Measurements from ENCODE around the gene FAM170B.

The FAM170B gene

GRCh38 chr10:49134327-49134726, 506 bp upstream of the FAM170B start:
- H3K9me3 Mint-ChIP-seq: no peaks in the 10 kb centered on the region
- no peak overlapping the region for H3K4me3 Mint-ChIP-seq
- no peaks in the 10 kb centered on the region for H3K4me1 Mint-ChIP-seq (ENCODE audit: low read depth)
- no peaks in the 10 kb centered on the region for H3K27me3 Mint-ChIP-seq (ENCODE audit: low read depth)
- H3K36me3 Mint-ChIP-seq (ENCODE audit: low read depth): no peaks in the 10 kb centered on the region
- H3K27ac Mint-ChIP-seq: no peak overlapping the region

GRCh38 chr10:49132362-49132737, 1.5 kb downstream of the FAM170B start:
- H3K27ac Mint-ChIP-seq: no peak overlapping the region
- no peak overlapping the region for H3K4me3 Mint-ChIP-seq
- peaks cover 5% of the 10 kb centered on the region for H3K27me3 Mint-ChIP-seq (ENCODE audit: low read depth)
- H3K9me3 Mint-ChIP-seq: no peaks in the 10 kb centered on the region
- H3K36me3 Mint-ChIP-seq (ENCODE audit: low read depth): no peaks in the 10 kb centered on the region
- no peaks in the 10 kb centered on the region for H3K4me1 Mint-ChIP-seq (ENCODE audit: low read depth)

- H3K4me1 Mint-ChIP-seq (ENCODE audit: low read depth): no peaks in the 10 kb centered on the region
- no peak overlapping the region for H3K27ac Mint-ChIP-seq
- no peaks in the 10 kb centered on the region for H3K36me3 Mint-ChIP-seq (ENCODE audit: low read depth)
- no peaks in the 10 kb centered on the region for H3K9me3 Mint-ChIP-seq
- no peak overlapping the region for H3K4me3 Mint-ChIP-seq
- H3K27me3 Mint-ChIP-seq (ENCODE audit: low read depth): peaks cover 5% of the 10 kb centered on the region
Observed at GRCh38 chr10:49131507-49132361, 2.1 kb downstream of the FAM170B start.

DNA sequence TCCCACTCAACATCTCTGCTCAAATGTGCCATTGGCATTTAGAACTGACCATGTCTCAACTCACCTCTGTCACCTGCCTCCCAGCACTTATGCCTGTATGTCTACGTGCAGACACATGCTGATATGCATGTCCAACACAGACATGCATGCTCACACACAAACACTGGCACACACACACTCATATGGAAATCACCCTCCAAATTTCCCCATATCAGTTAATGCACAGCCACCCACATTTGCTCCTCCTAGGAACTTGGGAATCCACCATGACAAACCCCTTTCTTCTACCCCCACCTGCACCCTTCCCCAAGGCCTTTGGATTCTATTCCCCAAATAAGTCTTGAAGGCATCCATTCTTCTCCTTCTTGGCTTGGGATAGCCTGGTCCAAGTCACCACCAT, 4.4 kb downstream of the FAM170B start:
- Mint-ChIP-seq H3K4me1 (ENCODE audit: low read depth) (no peaks in the 10 kb centered on the region), H3K27ac (no peak overlapping the region), H3K36me3 (ENCODE audit: low read depth) (no peaks in the 10 kb centered on the region), H3K9me3 (no peaks in the 10 kb centered on the region), H3K27me3 (ENCODE audit: low read depth) (peaks cover 8% of the 10 kb centered on the region), H3K4me3 (no peak overlapping the region)

- Mint-ChIP-seq H3K4me3 (no peak overlapping the region), H3K36me3 (ENCODE audit: low read depth) (no peaks in the 10 kb centered on the region), H3K4me1 (ENCODE audit: low read depth) (no peaks in the 10 kb centered on the region), H3K27ac (no peak overlapping the region), H3K9me3 (no peaks in the 10 kb centered on the region), H3K27me3 (ENCODE audit: low read depth) (peaks cover 14% of the 10 kb centered on the region)
Observed at GRCh38 chr10:49128854-49129253, 5.0 kb downstream of the FAM170B start.

DNA sequence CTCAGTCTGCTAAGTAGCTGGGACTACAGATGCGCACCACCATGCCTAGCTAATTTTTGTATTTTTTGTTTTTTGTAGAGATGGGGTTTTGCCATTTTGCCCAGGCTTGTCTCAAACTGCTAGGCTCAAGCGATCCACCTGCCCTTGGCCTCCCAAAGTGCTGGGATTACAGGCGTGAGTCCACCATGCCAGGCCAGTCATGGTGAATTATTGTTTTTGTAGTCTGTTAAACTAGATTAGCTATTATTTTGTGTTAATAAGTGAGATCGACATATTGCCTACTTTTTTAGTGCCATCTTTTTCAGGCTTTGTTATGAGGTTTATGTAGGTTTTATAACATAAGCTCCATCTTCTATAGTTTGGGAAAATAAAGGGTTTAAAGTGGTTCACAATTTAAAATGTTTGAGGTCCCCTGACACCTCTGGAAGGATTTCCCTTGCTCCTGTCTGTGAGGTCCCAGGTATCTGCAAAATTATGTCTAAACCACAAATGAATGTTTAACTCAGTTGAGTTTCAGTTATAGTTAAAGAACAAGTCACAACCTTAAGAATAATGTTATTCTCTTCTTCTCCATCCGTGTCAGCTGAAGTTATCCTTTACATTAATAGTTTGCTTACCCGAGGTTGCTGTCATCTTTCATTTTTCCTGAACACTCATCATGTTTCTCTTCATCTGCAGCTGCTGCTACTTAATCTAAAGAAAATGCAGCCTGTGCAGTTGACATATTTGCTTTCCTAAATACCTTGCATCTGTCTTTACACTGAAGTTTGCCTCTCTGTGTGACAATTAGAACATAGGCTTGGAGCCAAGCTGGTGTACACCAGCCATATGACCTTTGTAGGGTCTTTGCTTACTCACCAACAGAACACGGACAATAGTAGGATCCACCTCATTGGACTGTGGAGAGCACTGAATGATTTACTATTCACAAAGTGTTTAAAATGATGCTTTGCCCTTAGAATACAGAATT, 9.6 kb downstream of the FAM170B start:
- peaks cover 30% of the 10 kb centered on the region for H3K27me3 Mint-ChIP-seq (ENCODE audit: low read depth)
- H3K4me3 Mint-ChIP-seq: no peak overlapping the region
- H3K9me3 Mint-ChIP-seq: no peaks in the 10 kb centered on the region
- H3K4me1 Mint-ChIP-seq (ENCODE audit: low read depth): no peaks in the 10 kb centered on the region
- no peaks in the 10 kb centered on the region for H3K36me3 Mint-ChIP-seq (ENCODE audit: low read depth)
- no peak overlapping the region for H3K27ac Mint-ChIP-seq

- Mint-ChIP-seq H3K36me3 (ENCODE audit: low read depth) (no peaks in the 10 kb centered on the region), H3K4me1 (ENCODE audit: low read depth) (peaks cover 4% of the 10 kb centered on the region), H3K9me3 (no peaks in the 10 kb centered on the region), H3K27ac (no peak overlapping the region), H3K27me3 (ENCODE audit: low read depth) (peaks cover 51% of the 10 kb centered on the region), H3K4me3 (no peak overlapping the region)
Observed at GRCh38 chr10:49120911-49121310, 12.9 kb downstream of the FAM170B start.

DNA sequence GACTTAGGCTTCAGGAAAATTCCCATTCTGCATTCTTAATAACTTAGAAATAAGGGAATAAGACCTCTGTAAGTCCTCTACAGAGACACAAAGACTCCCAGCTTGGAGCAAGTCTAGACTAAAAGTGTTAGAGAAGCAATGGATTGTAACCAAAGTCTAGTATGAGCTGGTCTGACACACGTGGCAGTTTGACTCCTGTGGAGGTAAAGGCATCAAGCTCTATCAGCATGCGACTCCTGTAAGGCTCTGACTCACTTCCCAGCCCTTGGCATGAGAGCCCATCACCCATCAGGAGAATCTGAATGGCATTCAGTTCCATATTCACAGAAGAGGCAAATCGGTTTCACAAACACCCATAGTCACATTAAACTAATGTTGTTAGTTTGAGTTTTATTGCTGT, 14.1 kb downstream of the FAM170B start:
- Mint-ChIP-seq H3K4me1 (ENCODE audit: low read depth) (peaks cover 4% of the 10 kb centered on the region), H3K4me3 (no peak overlapping the region), H3K9me3 (no peaks in the 10 kb centered on the region), H3K27me3 (ENCODE audit: low read depth) (peaks cover 55% of the 10 kb centered on the region), H3K27ac (no peak overlapping the region), H3K36me3 (ENCODE audit: low read depth) (no peaks in the 10 kb centered on the region)

DNA sequence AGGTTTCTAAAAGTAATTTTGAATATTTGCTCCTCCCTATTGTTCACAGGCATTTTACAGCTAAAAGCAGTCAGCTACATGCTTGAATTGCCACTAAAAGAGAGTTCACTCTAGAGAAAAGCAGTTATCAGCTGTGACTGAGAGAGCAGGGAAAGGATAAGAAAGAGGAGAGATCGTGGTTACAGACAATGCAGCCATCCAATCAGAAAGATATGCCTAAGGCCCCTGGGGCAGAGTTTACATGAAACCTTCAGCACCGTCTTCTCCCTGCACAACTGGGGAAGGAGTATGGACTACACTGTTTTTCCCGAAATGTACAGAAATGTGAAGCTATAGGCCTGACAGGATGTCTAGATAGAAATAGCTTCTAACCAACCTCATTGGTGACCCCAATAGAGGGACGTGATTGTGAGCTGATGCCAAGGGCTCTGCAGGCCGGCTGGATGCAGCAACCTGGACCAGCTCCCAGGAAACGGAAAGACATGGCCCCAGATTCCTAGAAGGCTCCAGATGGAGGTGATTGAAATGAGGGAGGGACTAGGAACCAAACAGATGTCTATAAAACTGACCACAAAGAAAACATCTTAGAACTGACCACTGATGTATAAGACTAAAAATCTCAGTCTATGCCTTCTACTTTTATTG, 15.3 kb downstream of the FAM170B start:
- Mint-ChIP-seq H3K36me3 (ENCODE audit: low read depth) (no peaks in the 10 kb centered on the region), H3K27ac (no peak overlapping the region), H3K4me3 (no peak overlapping the region), H3K4me1 (ENCODE audit: low read depth) (peaks cover 4% of the 10 kb centered on the region), H3K27me3 (ENCODE audit: low read depth) (peaks cover 57% of the 10 kb centered on the region), H3K9me3 (no peaks in the 10 kb centered on the region)

DNA sequence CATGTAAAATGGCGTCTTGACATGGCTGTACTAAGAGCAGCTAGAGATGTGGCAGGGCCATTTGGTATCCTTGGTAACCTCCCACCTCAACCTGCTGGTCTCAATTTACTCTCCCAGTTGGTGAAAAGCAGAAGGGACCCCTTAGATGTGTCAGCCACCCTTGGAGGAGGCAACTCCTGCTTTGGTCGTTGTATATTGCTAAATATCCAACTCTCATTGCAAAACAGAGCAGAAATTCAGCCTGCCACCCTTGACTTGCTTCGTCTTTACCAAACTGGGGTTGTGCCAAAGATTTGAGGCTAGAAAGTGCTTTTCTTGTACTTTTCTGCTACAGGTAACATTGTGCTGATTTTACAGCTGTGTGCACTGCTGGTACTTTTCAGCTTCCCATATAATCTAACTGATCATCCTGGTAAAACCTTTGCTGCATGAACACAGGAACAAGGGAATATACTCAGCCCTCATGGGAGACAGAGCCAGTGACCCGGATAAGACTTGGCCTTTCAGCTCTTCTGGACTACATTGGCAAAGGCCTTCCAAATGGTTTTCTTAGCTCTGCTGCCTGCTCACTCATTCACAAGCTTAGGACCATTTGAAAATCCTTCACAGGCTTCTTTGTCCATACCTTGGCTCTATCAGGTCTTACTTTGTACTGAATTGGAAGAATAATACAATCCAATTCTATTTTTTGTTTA, 16.3 kb downstream of the FAM170B start:
- no peaks in the 10 kb centered on the region for H3K36me3 Mint-ChIP-seq (ENCODE audit: low read depth)
- H3K4me1 Mint-ChIP-seq (ENCODE audit: low read depth): peaks cover 4% of the 10 kb centered on the region
- H3K27me3 Mint-ChIP-seq (ENCODE audit: low read depth): peaks cover 61% of the 10 kb centered on the region
- H3K27ac Mint-ChIP-seq: no peak overlapping the region
- no peaks in the 10 kb centered on the region for H3K9me3 Mint-ChIP-seq
- H3K4me3 Mint-ChIP-seq: no peak overlapping the region

DNA sequence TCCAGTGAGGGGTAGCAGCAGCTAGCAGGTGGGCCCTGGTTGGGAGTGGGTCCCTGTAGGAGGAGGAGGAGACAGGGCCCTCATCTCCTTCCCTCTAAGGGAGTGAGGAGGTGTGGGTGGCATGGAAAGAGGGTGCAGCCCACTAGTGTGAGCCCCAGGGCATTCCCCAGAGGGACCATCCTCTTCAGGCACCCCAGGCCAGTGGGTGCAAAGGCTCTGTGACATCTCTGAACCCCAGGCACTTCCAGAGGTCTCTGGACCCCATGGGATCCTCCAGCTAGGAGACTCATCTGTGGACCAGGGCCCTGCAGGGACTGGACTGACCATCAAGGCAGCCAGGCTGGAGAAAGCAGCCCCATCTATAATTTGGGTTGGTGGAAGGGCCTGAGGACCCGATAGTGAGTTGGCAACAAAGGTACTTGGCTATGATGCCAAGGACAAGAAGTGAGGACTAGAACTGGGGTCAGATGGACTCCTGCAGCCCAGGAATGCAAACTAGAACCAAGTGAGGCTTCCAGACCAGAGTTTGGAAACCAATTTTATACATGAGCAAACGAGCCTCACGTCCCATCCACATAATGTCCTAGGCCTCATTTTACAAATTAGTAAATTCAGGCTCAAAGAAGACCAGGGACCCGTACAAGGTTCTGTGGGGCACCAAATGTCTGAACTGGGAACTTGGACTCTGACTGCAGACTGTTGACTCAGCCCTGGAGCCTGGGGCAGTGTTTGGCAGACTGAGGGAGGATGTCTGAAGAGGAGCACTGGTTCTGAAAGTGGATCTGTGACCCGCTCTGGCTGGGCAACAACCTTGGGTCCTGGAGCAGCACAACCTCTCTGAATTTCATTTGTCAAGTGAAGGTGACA, 17.1 kb downstream of the FAM170B start:
- H3K27ac Mint-ChIP-seq: no peak overlapping the region
- peaks cover 4% of the 10 kb centered on the region for H3K4me1 Mint-ChIP-seq (ENCODE audit: low read depth)
- H3K36me3 Mint-ChIP-seq (ENCODE audit: low read depth): no peaks in the 10 kb centered on the region
- no peaks in the 10 kb centered on the region for H3K9me3 Mint-ChIP-seq
- H3K4me3 Mint-ChIP-seq: no peak overlapping the region
- peaks cover 59% of the 10 kb centered on the region for H3K27me3 Mint-ChIP-seq (ENCODE audit: low read depth)

- Mint-ChIP-seq H3K27me3 (ENCODE audit: low read depth) (peaks cover 55% of the 10 kb centered on the region), H3K4me1 (ENCODE audit: low read depth) (peaks cover 4% of the 10 kb centered on the region), H3K27ac (no peak overlapping the region), H3K9me3 (no peaks in the 10 kb centered on the region), H3K4me3 (no peak overlapping the region), H3K36me3 (ENCODE audit: low read depth) (no peaks in the 10 kb centered on the region)
Observed at GRCh38 chr10:49115796-49116508, 17.9 kb downstream of the FAM170B start.
